GM18951 (cell line): ENCODE results near the gene CYTH2.
A peak's percentile ranks its signal among the peaks of the same experiment; 100 is the strongest.

Experiments used
- POLR2A ChIP-seq: IDR thresholded peaks from 4 replicates; pipeline ENCODE4 v1.6.1; 2011; ENCODE audit warnings: mild to moderate bottlenecking; ENCODE audit not compliant: insufficient read length, insufficient read depth; ENCODE audit errors: extremely low read depth
- in situ Hi-C: fragments of 300-500 bp; cut with MboI; formaldehyde crosslinking; loops from one replicate; pipeline ENCODE4 v1.12.0; 2022; ENCODE audit warnings: low sequenced_read_pairs, mixed read lengths, inconsistent platforms; ENCODE audit not compliant: unreplicated experiment

CYTH2 gene

GRCh38 chr19:48445606-48446481 is 23.3 kb upstream of the CYTH2 start, which contains the start of gene GRWD1:
Gene GRWD1 (plus strand): TSS chr19:48445983. CDS start chr19:48446006, 23 bp downstream.
- TF ChIP-seq POLR2A: peak; percentile 81
- in situ Hi-C loops: no loop called here

GRCh38 chr19:48446579-48446978 is 22.6 kb upstream of the CYTH2 start:
- in situ Hi-C loops: no loop called here
- no peak for TF ChIP-seq POLR2A

GRCh38 chr19:48448563-48448962 is 20.6 kb upstream of the CYTH2 start:
- TF ChIP-seq POLR2A: no peak
- in situ Hi-C loops: no loop called here

- in situ Hi-C loops: no loop called here
- no peak for TF ChIP-seq POLR2A
Observed at GRCh38 chr19:48450441-48450840, 18.7 kb upstream of the CYTH2 start.

- TF ChIP-seq POLR2A: no peak
- in situ Hi-C loops: no loop called here
Observed at GRCh38 chr19:48450863-48451262, 18.3 kb upstream of the CYTH2 start.

GRCh38 chr19:48451624-48452023 is 17.5 kb upstream of the CYTH2 start:
- no peak for TF ChIP-seq POLR2A
- in situ Hi-C loops: no loop called here

- in situ Hi-C loops: no loop called here
- TF ChIP-seq POLR2A: no peak
Observed at GRCh38 chr19:48452289-48453190, 16.6 kb upstream of the CYTH2 start.

GRCh38 chr19:48454150-48454730 is 14.9 kb upstream of the CYTH2 start:
- in situ Hi-C loops: no loop called here
- no peak for TF ChIP-seq POLR2A

GRCh38 chr19:48455171-48455907 is 13.8 kb upstream of the CYTH2 start, which contains the start of gene KCNJ14:
Gene KCNJ14 (plus strand): TSS chr19:48455574. CDS start chr19:48461725, 6,151 bp downstream.
- no peak for TF ChIP-seq POLR2A

GRCh38 chr19:48455908-48456562 is 13.1 kb upstream of the CYTH2 start:
- in situ Hi-C loops: no loop called here

More at GRCh38 chr19:48455171-48455907, 13.8 kb upstream of the CYTH2 start, which contains the start of gene KCNJ14:
- in situ Hi-C loops: no loop called here

GRCh38 chr19:48456864-48457263 is 12.3 kb upstream of the CYTH2 start:
- in situ Hi-C loops: no loop called here
- no peak for TF ChIP-seq POLR2A

More at GRCh38 chr19:48455908-48456562, 13.1 kb upstream of the CYTH2 start:
- no peak for TF ChIP-seq POLR2A

GRCh38 chr19:48458016-48458415 is 11.2 kb upstream of the CYTH2 start:
- in situ Hi-C loops: no loop called here

More at GRCh38 chr19:48458016-48458415, 11.2 kb upstream of the CYTH2 start:
- no peak for TF ChIP-seq POLR2A
